Spleen (tissue), 13 donors: ENCODE measurements around the gene GIMAP6. TPM values are rescaled to one million over a fixed set of nuclear protein-coding genes. Genes with fewer than 3 reads are reported as not detected.
"Not testable (repeated sequence)": the region's sequence is repeated elsewhere in the genome, so short reads cannot be mapped to it uniquely, and the experiment has no call there.

Source experiments
- DNase-seq: peaks from one replicate; pipeline ENCODE4 v3.0.0-alpha.2; 2020
- H3K27ac ChIP-seq, 8 donors: fragments of 200-600 bp; sonication (generic) in 7 of 8; 1 replicate in 4 of 8; 2 replicates in 4 of 8; pipeline versions ENCODE4 v1.5.0 to v1.8.0; 2016 to 2021; ENCODE audit warnings: inconsistent platforms in 4 of 8, mild to moderate bottlenecking in 4 of 8, moderate library complexity in 1 of 8
- H3K27me3 ChIP-seq, 7 donors: fragments of 200-600 bp; sonication (generic) in 6 of 7; replicated peaks in 1 of 7; 1 replicate in 4 of 7; 2 replicates in 3 of 7; pipeline versions ENCODE4 v1.5.0 to v1.8.0; 2016 to 2021; ENCODE audit warnings: inconsistent platforms in 3 of 7, mild to moderate bottlenecking in 1 of 7
- H3K36me3 ChIP-seq, 6 donors: fragments of 200-600 bp; sonication (generic) in 5 of 6; 1 replicate in 4 of 6; 2 replicates in 2 of 6; pipeline versions ENCODE4 v1.5.0 to v1.8.0; 2016 to 2021; ENCODE audit warnings: inconsistent platforms in 2 of 6
- H3K4me1 ChIP-seq, 6 donors: fragments of 200-600 bp; sonication (generic) in 5 of 6; 1 replicate in 3 of 6; 2 replicates in 3 of 6; pipeline versions ENCODE4 v1.5.0 to v1.8.0; 2016 to 2021; ENCODE audit warnings: inconsistent platforms in 3 of 6
- H3K4me3 ChIP-seq, 8 donors: fragments of 200-600 bp; sonication (generic) in 7 of 8; 1 replicate in 4 of 8; 2 replicates in 4 of 8; pipeline versions ENCODE4 v1.5.0 to v1.8.0; 2016 to 2021; ENCODE audit warnings: inconsistent platforms in 4 of 8, mild to moderate bottlenecking in 4 of 8, moderate library complexity in 2 of 8
- H3K9me3 ChIP-seq, 8 donors: fragments of 200-600 bp; sonication (generic) in 7 of 8; 1 replicate in 4 of 8; 2 replicates in 4 of 8; pipeline versions ENCODE4 v1.5.0 to v1.8.0; 2016 to 2021; ENCODE audit warnings: inconsistent platforms in 4 of 8
- POLR2A ChIP-seq, 3 donors: fragments of 450-650 bp; IDR thresholded peaks; one replicate each; pipeline ENCODE4 v1.5.1; 2017; ENCODE audit warnings: antibody characterized with exemption in 3 of 3, mild to moderate bottlenecking in 1 of 3
- POLR2AphosphoS5 ChIP-seq, 3 donors: sonication (generic); formaldehyde crosslinking; IDR thresholded peaks; one replicate each; pipeline ENCODE4 v1.5.1; 2017; ENCODE audit warnings: antibody characterized with exemption in 3 of 3
- WGBS, 5 donors: extraction: QIAGEN DNeasy Blood & Tissue Kit in 3 of 5; methylation state at CpG; one replicate each; pipeline versions ENCODE4 v1.1.5 to v1.1.7; 2013 to 2018; 5-methylcytosine and 5-hydroxymethylcytosine counted together
- intact Hi-C: fragments of 100-400 bp; cut with DNase I; formaldehyde crosslinking; loops from one replicate; pipeline ENCODE4 v1.15.0; 2023; ENCODE audit warnings: low total_unique reads
- long read RNA-seq, 2 donors: transcript quantifications; one replicate each; lab custom pipeline, GENCODE V29; 2026
- polyA plus RNA-seq, 3 donors: library from polyadenylated mRNA; stranded (reverse); fragments of 200-250 nt; gene quantifications; one replicate each; pipeline ENCODE4 v1.2.1, GENCODE V29; 2013
- total RNA-seq, 7 donors: library from RNA; depleted of rRNA in 3 of 7; stranded (reverse); fragments of >200 nt in 3 of 7; fragmentation: NEBNext Ultra II Directional in 4 of 7; extraction: Animal tissue kit (Norgen Biotek cat#: 25700) in 4 of 7; gene quantifications; one replicate each; pipeline versions ENCODE4 v1.1.0 to v1.2.1, GENCODE V29; 2016 to 2021
- TF ChIP-seq, protein P1 (sequence below), 11 experiments: fragments of 200-600 bp in 7 of 11; fragments of 450-650 bp in 4 of 11; sonication (generic) in 4 of 11; IDR thresholded peaks in 8 of 11; conservative IDR thresholded peaks in 3 of 11; 1 replicate in 7 of 11; 2 replicates in 4 of 11; pipeline versions ENCODE4 v1.4.0 to v1.8.0; 2016 to 2021; ENCODE audit warnings: antibody characterized with exemption in 11 of 11, inconsistent platforms in 4 of 11, mild to moderate bottlenecking in 1 of 11
- donor health status: healthy with polysubstance abuse.
- donor health status: DM: no; HTN: no; CAD: no; lungs with moderate emphysema.
- donor health status: DM: no; HTN: no; CAD: no.
- donor health status: Bipolar disorder and iron deficiency.
- donor health status: healthy.
- donor health status: DM: no; HTN: no; CAD: no.
- donor health status: DM: yes; HTN: yes; CAD: no.

The GIMAP6 gene
- total RNA-seq (100 to 1,000 TPM in 5 of 7 donors, 10 to 100 TPM in 2; 75.5 to 181 (median 135) TPM), polyA plus RNA-seq (10 to 100 TPM; 18.2 to 58.6 (median 27.7) TPM)
- long read RNA-seq, donor 1, transcript GIMAP6-202 (3 exons, 876 nt) = minor isoform, 11 of 27 reads
- long read RNA-seq, donor 1, transcript GIMAP6-201 (3 exons, 3,440 nt) = major isoform, 15 of 27 reads
- long read RNA-seq, donor 1, partial matches to known transcripts = 0 of 27 reads
- long read RNA-seq, donor 1, other reads (novel, unspliced or antisense) = 0 of 27 reads
- long read RNA-seq, donor 2, transcript GIMAP6-202 (3 exons, 876 nt) = minor isoform, 5 of 16 reads
- long read RNA-seq, donor 2, transcript GIMAP6-201 (3 exons, 3,440 nt) = major isoform, 11 of 16 reads
- long read RNA-seq, donor 2, partial matches to known transcripts = 0 of 16 reads
- long read RNA-seq, donor 2, other reads (novel, unspliced or antisense) = 0 of 16 reads

DNA sequence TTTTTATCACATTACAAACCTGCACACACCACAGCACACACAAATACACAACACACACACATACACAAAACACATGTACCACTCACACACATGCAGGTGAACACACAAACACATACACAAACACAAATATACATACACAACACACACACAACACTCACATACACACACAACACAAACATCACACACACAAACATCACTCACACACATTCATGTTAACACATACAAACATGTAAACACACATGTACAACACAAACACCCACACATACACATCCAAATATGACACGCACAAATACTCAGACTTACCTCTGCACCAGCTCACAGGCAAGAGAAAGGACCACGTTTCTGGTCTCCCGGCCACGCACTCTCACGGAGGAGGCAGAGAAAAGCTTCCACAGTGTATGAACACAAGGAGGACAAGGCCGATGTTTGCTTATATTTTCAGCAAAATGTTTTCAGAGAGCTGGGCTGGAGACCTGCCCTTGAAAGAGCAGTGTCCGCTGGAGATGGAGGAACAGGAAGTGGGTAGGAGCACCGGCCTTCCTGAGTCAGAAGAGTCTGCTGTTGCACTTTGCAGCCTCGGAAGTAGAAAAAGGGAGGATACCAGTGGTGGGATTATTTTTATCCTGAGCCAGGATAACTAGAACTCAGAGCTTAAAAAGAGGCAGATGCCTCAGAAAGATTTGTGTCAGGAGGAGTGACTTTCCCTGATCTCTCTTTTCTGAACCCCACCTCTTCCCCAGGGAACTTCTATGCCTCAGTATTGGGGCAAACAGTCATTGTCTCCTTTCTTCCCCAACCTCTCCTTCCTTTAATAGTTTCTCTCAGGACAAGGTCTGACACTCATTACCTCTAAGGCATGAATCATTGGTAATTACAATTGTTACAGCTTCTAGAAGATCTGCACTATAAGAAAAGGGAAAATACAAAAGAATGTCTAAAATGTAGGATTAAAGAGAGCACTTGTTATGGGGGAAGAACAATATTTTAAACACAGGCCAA lies at the start of gene GIMAP6:
Gene GIMAP6, minus strand, starts transcription at position 520 of the 999 bp plus-strand sequence. CDS start 2,243 bp downstream, outside the sequence.
- no peaks in the 10 kb centered on the region for H3K27me3 ChIP-seq
- H3K4me3 ChIP-seq = peak within 1 kb of the TSS; percentile 49 to 79 (median 54)
- no peak for TF ChIP-seq POLR2A (IDR thresholded peaks at IDR 0.05)
- peak in 2 of 3 donors; percentile 46 to 77 for TF ChIP-seq POLR2AphosphoS5 (IDR thresholded peaks at IDR 0.05)
- peaks cover 0 to 32% (median 23%) of the 10 kb centered on the region in 6 donors for H3K36me3 ChIP-seq
- intact Hi-C loops = no loop called here
- peaks cover 0 to 8% (median 0%) of the 10 kb centered on the region in 8 donors for H3K9me3 ChIP-seq
- H3K27ac ChIP-seq = peak within 1 kb of the TSS; percentile 24 to 91 (median 82)
- H3K4me1 ChIP-seq = peaks cover 11 to 70% (median 53%) of the 10 kb centered on the region in 6 donors
- DNase-seq = peak; percentile 82
- 7 to 14% (median 9%) methylated on average over 9 of the region's 9 CpGs for WGBS, 5 donors

DNA sequence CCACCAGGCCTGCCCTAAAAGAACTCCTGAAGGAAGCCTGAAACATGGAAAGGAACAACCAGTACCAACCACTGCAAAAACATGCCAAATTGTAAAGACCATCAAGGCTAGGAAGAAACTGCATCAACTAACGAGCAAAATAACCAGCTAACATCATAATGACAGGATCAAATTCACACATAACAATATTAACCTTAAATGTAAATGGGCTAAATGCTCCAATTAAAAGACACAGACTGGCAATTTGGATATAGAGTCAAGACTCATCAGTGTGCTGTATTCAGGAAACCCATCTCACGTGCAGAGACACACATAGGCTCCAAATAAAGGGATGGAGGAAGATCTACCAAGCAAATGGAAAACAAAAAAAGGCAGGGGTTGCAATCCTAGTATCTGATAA lies 48.2 kb upstream of the GIMAP6 start:
- not testable (repeated sequence) for H3K36me3 ChIP-seq, H3K27me3 ChIP-seq, H3K4me3 ChIP-seq, H3K9me3 ChIP-seq, DNase-seq, H3K27ac ChIP-seq
- peaks cover 17 to 58% (median 35%) of the 10 kb centered on the region in 6 donors for H3K4me1 ChIP-seq
- 86 to 100% (median 92%) methylated on average over 1 to 2 of the region's 2 CpGs for WGBS, 5 donors
- intact Hi-C loops = loop anchor here (10.0 kb wide), 1 partner anchor 54 kb away; the partner anchor contains the start of gene GIMAP5

DNA sequence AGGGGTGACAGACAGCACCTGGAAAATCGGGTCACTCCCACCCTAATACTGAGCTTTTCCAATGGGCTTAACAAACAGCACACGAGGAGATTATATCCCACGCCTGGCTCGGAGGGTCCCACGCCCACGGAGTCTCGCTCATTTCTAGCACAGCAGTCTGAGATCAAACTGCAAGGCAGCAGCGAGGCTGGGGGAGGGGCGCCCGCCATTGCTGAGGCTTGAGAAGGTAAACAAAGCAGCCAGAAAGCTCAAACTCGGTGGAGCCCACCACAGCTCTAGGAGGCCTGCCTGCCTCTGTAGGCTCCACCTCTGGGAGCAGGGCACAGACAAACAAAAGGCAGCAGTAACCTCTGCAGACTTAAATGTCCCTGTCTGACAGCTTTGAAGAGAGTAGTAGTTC lies 46.4 kb upstream of the GIMAP6 start:
- H3K9me3 ChIP-seq, H3K27me3 ChIP-seq, H3K4me3 ChIP-seq, intact Hi-C loops, H3K36me3 ChIP-seq: not testable (repeated sequence)
- 80 to 87% (median 84%) methylated on average over 11 of the region's 11 CpGs for WGBS, 5 donors
- DNase-seq = peak; percentile 72
- Histone ChIP-seq H3K4me1 (peaks cover 13 to 48% (median 28%) of the 10 kb centered on the region in 6 donors), H3K27ac (peak overlapping the region in 6 of 8 donors; percentile 10 to 85 (median 83))

DNA sequence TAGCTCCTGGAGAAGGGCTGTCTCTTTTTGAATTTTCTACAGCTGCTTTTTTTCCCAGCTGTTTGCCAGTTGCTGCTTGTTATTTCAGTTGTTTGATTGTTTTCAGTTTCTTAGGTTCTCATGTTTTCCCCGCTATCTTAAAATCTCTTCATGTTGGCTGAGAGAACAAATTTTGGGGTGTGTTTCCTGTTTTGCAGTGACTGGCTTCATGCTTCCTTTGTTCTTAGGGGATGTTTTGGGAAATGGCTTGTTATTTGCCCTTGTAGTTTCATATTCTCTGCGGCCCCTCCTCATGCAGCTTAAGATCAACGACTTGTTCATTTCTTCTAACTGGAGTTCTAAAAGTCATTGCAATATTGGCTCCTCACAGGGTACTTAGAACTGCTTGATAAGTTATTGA lies 44.7 kb upstream of the GIMAP6 start:
- 1 to 5% (median 4%) methylated on average over 3 of the region's 3 CpGs for WGBS, 5 donors
- peak overlapping the region in 3 of 8 donors; percentile 7 to 45 (median 10) for H3K4me3 ChIP-seq
- H3K27me3 ChIP-seq, DNase-seq, H3K9me3 ChIP-seq, intact Hi-C loops, H3K36me3 ChIP-seq: not testable (repeated sequence)
- H3K27ac ChIP-seq = peak overlapping the region; percentile 14 to 85 (median 83)
- TF ChIP-seq POLR2AphosphoS5 (IDR thresholded peaks at IDR 0.05) = peak in 1 of 3 donors; percentile 48
- peaks cover 13 to 43% (median 28%) of the 10 kb centered on the region in 6 donors for H3K4me1 ChIP-seq

DNA sequence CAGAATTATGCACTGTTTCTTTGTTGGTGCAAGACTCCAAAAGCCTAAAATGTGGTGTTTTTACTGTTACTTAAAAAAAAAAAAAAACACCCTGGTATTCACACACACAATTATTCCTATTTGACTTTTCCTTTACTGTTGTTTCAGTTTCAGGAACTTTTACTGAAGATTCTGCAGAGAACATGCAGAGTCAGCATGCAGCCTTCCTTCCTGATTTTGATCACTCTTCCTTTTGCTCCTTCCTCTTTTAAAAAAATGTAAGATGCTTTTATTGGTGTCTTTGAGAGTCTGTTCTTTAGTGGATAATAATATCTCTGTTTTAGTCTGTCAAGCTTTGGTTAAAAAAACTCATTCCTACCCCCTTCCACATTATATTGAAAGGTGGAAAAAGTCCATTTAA lies 44.1 kb upstream of the GIMAP6 start:
- H3K9me3 ChIP-seq, DNase-seq, H3K36me3 ChIP-seq, intact Hi-C loops, H3K27me3 ChIP-seq: not testable (repeated sequence)
- H3K27ac ChIP-seq = peak overlapping the region; percentile 58 to 85 (median 83)
- H3K4me3 ChIP-seq = peak overlapping the region in 3 of 8 donors; percentile 7 to 45 (median 10)
- H3K4me1 ChIP-seq = peaks cover 13 to 46% (median 28%) of the 10 kb centered on the region in 6 donors

DNA sequence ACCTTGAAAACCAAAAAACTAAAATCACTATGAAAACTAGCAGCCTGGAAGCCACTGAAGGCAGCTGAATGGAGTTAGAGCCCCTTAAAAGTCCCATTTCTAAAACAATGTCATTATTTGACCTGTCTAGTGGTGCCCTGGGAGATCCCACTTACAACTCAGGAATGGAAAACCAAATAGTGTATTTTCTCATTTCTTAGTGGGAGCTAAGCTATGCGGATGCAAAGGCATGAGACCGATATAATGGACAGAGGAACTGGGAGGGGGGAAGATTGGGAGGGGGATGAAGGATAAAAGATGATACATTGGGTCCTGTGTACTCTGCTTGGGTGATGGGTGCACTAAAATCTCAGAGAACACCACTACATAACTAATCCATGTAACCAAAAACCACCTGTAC lies 43.5 kb upstream of the GIMAP6 start:
- WGBS, 5 donors = 33 to 55% (median 45%) methylated on average over 2 of the region's 2 CpGs
- Histone ChIP-seq H3K9me3 (peaks cover 0 to 4% (median 0%) of the 10 kb centered on the region in 8 donors), H3K4me3 (peak overlapping the region in 2 of 8 donors; percentile 4 to 10), H3K4me1 (peaks cover 13 to 51% (median 28%) of the 10 kb centered on the region in 6 donors), H3K27me3 (no peaks in the 10 kb centered on the region), H3K27ac (peak overlapping the region; percentile 58 to 85 (median 83)), H3K36me3 (no peaks in the 10 kb centered on the region)
- intact Hi-C loops = no loop called here
- no peak for DNase-seq
- TF ChIP-seq, protein P1, sequence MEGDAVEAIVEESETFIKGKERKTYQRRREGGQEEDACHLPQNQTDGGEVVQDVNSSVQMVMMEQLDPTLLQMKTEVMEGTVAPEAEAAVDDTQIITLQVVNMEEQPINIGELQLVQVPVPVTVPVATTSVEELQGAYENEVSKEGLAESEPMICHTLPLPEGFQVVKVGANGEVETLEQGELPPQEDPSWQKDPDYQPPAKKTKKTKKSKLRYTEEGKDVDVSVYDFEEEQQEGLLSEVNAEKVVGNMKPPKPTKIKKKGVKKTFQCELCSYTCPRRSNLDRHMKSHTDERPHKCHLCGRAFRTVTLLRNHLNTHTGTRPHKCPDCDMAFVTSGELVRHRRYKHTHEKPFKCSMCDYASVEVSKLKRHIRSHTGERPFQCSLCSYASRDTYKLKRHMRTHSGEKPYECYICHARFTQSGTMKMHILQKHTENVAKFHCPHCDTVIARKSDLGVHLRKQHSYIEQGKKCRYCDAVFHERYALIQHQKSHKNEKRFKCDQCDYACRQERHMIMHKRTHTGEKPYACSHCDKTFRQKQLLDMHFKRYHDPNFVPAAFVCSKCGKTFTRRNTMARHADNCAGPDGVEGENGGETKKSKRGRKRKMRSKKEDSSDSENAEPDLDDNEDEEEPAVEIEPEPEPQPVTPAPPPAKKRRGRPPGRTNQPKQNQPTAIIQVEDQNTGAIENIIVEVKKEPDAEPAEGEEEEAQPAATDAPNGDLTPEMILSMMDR (IDR thresholded peaks at IDR 0.05 in 8 of 11, conservative IDR thresholded peaks at IDR 0.05 in 3 of 11) = no peak
- TF ChIP-seq POLR2A (IDR thresholded peaks at IDR 0.05) = no peak
- TF ChIP-seq POLR2AphosphoS5 (IDR thresholded peaks at IDR 0.05) = no peak

DNA sequence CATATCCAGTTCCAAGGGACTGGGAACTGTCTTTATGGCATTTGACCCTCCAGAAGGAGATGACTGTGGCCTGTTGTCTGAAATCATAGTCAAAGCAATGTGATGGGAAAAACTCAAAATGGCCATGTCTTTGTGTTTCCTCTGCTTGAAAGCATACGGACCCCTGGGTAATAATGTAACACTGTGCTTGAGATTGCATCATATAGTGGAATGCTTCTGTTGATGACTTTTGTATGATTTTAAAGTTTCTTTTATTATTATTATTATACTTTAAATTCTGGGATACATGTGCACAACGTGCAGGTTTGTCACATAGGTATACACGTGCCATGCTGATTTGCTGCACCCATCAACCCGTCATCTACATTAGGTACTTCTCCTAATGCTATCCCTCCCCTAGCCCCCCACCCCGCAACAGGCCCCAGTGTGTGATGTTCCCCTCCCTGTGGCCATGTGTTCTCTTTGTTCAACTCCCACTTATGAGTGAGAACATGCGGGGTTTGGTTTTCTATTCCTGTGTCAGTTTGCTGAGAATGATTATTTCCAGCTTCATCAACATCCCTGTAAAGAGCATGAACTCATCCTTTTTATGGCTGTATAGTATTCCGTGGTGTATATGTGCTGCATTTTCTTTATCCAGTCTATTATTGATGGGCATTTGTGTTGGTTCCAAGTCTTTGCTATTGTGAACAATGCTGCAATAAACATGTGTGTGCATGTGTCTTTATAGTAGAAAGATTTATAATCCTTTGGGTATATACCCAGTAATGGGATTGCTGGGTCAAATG lies 39.8 kb upstream of the GIMAP6 start:
- intact Hi-C loops, DNase-seq, H3K4me3 ChIP-seq, H3K27me3 ChIP-seq, H3K9me3 ChIP-seq, H3K36me3 ChIP-seq: not testable (repeated sequence)
- H3K27ac ChIP-seq = peak overlapping the region in 1 of 8 donors; percentile 18
- 87 to 95% (median 93%) methylated on average over 7 of the region's 7 CpGs for WGBS, 5 donors
- peaks cover 15 to 62% (median 39%) of the 10 kb centered on the region in 6 donors for H3K4me1 ChIP-seq
